ENCODE data around the gene CAV3. TPM values are rescaled to one million over a fixed set of nuclear protein-coding genes. Genes with fewer than 3 reads are reported as not detected.

Gene CAV3
- total and polyA plus RNA-seq, 2 donors (not counting 3 experiments of a cell fraction or from before 2014, with no cell fraction given): not detected

DNA sequence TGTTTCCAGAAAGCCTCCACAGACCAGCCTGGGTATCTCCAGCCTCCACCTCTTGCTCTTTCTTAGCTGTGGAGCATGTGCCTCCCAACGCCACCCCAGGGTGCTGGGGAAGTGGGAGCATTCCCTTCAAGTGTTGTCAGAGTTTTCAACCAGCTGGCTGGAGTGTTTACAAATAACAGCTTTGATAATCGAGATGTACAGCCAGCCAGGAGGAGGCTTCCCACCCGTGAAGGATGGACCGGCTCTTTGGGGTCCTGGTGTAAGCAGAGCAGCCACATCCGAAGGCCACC is 44.3 kb downstream of the CAV3 start:
- H2AFZ ChIP-seq (ENCODE audit: low read depth, low read length): no peak overlapping the region
- CTCF ChIA-PET: interaction anchor here (2.9 kb wide), 1 partner anchor 8 kb away, joined by 22 read pairs; the partner anchor contains the start of gene OXTR

DNA sequence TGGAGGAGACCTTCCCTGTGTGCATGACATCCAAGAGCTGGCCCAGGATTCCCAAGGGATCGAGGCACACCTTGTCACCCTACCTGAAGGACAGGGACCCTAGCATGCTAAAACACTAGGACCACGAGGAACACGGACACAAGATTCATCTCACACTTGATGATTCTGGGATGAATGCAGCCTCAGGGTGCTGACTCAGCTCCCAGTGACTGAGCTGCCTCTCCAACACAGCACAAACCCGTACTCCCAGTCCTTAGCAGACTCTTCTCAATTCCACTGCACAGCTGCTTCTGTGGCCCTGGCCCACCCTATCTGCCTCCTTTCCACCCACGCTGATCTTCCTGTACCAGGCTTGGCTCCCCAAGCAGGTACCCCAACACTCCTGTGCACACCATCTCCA is 44.9 kb downstream of the CAV3 start:
- Histone ChIP-seq H3K9me3 (replicated peaks; ENCODE audit: control insufficient read depth, insufficient read depth, low read length) (no peaks in the 10 kb centered on the region), H3K27me3 (ENCODE audit: control insufficient read depth in 2 of 2, insufficient read depth in 2 of 2, low read length in 2 of 2) (peaks cover 0 to 3% of the 10 kb centered on the region in 2 experiments), H3K27ac (ENCODE audit: insufficient read depth, low read depth, low read length) (no peak overlapping the region), H3K79me2 (ENCODE audit: control insufficient read depth, insufficient read depth, low read length) (no peaks in the 10 kb centered on the region), H2AFZ (ENCODE audit: low read depth, low read length) (no peak overlapping the region), H3K4me1 (ENCODE audit: control insufficient read depth, extremely low read depth, insufficient read depth, low read length) (no peaks in the 10 kb centered on the region), H3K4me2 (ENCODE audit: insufficient read depth, low read length) (no peak overlapping the region), H3K9me1 (replicated peaks; ENCODE audit: control insufficient read depth, extremely low read depth, insufficient read depth, low read length) (no peaks in the 10 kb centered on the region), H3K9ac (replicated peaks; ENCODE audit: extremely low read depth, insufficient read depth, low read length) (no peak overlapping the region), H3K36me3 (ENCODE audit: control insufficient read depth in 2 of 2, extremely low read depth in 1 of 2, insufficient read depth in 2 of 2, low read length in 2 of 2) (no peaks in the 10 kb centered on the region), H3K4me3 (replicated peaks in 1 of 3; ENCODE audit: insufficient read depth in 1 of 3, low read depth in 1 of 3, low read length in 3 of 3) (no peak overlapping the region), H4K20me1 (replicated peaks; ENCODE audit: control insufficient read depth, extremely low read depth, insufficient read depth, low read length) (no peaks in the 10 kb centered on the region)
- CTCF ChIA-PET: interaction anchor here (2.9 kb wide), 1 partner anchor 9 kb away, joined by 22 read pairs; the partner anchor contains the start of gene OXTR
- dilution Hi-C loops (cut with MboI; ENCODE audit: extremely low pct_ligation_motif_present, low sequenced_read_pairs) (no loop called here), intact Hi-C loops (cut with micrococcal nuclease) (no loop called here)
- TF ChIP-seq FOS (IDR thresholded peaks at IDR 0.05; ENCODE audit: borderline replicate concordance, insufficient read depth, low read length): no peak
- TF ChIP-seq, protein P1, sequence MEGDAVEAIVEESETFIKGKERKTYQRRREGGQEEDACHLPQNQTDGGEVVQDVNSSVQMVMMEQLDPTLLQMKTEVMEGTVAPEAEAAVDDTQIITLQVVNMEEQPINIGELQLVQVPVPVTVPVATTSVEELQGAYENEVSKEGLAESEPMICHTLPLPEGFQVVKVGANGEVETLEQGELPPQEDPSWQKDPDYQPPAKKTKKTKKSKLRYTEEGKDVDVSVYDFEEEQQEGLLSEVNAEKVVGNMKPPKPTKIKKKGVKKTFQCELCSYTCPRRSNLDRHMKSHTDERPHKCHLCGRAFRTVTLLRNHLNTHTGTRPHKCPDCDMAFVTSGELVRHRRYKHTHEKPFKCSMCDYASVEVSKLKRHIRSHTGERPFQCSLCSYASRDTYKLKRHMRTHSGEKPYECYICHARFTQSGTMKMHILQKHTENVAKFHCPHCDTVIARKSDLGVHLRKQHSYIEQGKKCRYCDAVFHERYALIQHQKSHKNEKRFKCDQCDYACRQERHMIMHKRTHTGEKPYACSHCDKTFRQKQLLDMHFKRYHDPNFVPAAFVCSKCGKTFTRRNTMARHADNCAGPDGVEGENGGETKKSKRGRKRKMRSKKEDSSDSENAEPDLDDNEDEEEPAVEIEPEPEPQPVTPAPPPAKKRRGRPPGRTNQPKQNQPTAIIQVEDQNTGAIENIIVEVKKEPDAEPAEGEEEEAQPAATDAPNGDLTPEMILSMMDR (IDR thresholded peaks at IDR 0.05; ENCODE audit: extremely low read depth in 1 of 2, insufficient read depth in 1 of 2, low read depth in 1 of 2, low read length in 2 of 2): no peak
- TF ChIP-seq, protein P2, sequence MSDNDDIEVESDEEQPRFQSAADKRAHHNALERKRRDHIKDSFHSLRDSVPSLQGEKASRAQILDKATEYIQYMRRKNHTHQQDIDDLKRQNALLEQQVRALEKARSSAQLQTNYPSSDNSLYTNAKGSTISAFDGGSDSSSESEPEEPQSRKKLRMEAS (IDR thresholded peaks at IDR 0.05; ENCODE audit: insufficient read depth, insufficient read length): no peak
- TF ChIP-seq POLR2A (IDR thresholded peaks at IDR 0.05; ENCODE audit: low read depth, low read length): no peak
- no peak for TF ChIP-seq POLR2AphosphoS5 (IDR thresholded peaks at IDR 0.05; ENCODE audit: insufficient read depth, low read depth, low read length)
- no peak for TF ChIP-seq GATA2 (IDR thresholded peaks at IDR 0.05; ENCODE audit: insufficient read depth, insufficient read length, low read depth, low read length)
- no peak for TF ChIP-seq JUN (IDR thresholded peaks at IDR 0.05; ENCODE audit: borderline replicate concordance, insufficient read depth, insufficient read length, low read depth)
- TF ChIP-seq MYC (IDR thresholded peaks at IDR 0.05; ENCODE audit: low read depth, low read length): no peak
- no peak for TF ChIP-seq EZH2 (IDR thresholded peaks at IDR 0.05; ENCODE audit: borderline replicate concordance, low read depth, low read length, severe bottlenecking)
- no peak for FAIRE-seq
- DNase-seq (ENCODE audit: low read depth, low spot score): no peak
- no TSS peak for BruUV-seq (replicated peaks)
- POLR2A ChIA-PET: no interaction called here

More for the DNA sequence above, 44.3 kb downstream of the CAV3 start:
- Histone ChIP-seq H3K27ac (ENCODE audit: insufficient read depth, low read depth, low read length) (no peak overlapping the region), H3K36me3 (ENCODE audit: control insufficient read depth in 2 of 2, extremely low read depth in 1 of 2, insufficient read depth in 2 of 2, low read length in 2 of 2) (no peaks in the 10 kb centered on the region), H3K9me1 (replicated peaks; ENCODE audit: control insufficient read depth, extremely low read depth, insufficient read depth, low read length) (no peaks in the 10 kb centered on the region), H3K9me3 (replicated peaks; ENCODE audit: control insufficient read depth, insufficient read depth, low read length) (no peaks in the 10 kb centered on the region), H3K9ac (replicated peaks; ENCODE audit: extremely low read depth, insufficient read depth, low read length) (no peak overlapping the region), H4K20me1 (replicated peaks; ENCODE audit: control insufficient read depth, extremely low read depth, insufficient read depth, low read length) (no peaks in the 10 kb centered on the region), H3K4me3 (replicated peaks in 1 of 3; ENCODE audit: insufficient read depth in 1 of 3, low read depth in 1 of 3, low read length in 3 of 3) (no peak overlapping the region), H3K4me2 (ENCODE audit: insufficient read depth, low read length) (no peak overlapping the region), H3K4me1 (ENCODE audit: control insufficient read depth, extremely low read depth, insufficient read depth, low read length) (no peaks in the 10 kb centered on the region), H3K27me3 (ENCODE audit: control insufficient read depth in 2 of 2, insufficient read depth in 2 of 2, low read length in 2 of 2) (peaks cover 0 to 3% of the 10 kb centered on the region in 2 experiments), H3K79me2 (ENCODE audit: control insufficient read depth, insufficient read depth, low read length) (no peaks in the 10 kb centered on the region)
- dilution Hi-C loops (cut with MboI; ENCODE audit: extremely low pct_ligation_motif_present, low sequenced_read_pairs): no loop called here
- intact Hi-C loops (cut with micrococcal nuclease): no loop called here
- no TSS peak for BruUV-seq (replicated peaks)
- POLR2A ChIA-PET: no interaction called here
- no peak for TF ChIP-seq MYC (IDR thresholded peaks at IDR 0.05; ENCODE audit: low read depth, low read length)
- TF ChIP-seq FOS (IDR thresholded peaks at IDR 0.05; ENCODE audit: borderline replicate concordance, insufficient read depth, low read length): no peak
- TF ChIP-seq POLR2A (IDR thresholded peaks at IDR 0.05; ENCODE audit: low read depth, low read length): no peak
- FAIRE-seq: no peak
- DNase-seq (ENCODE audit: low read depth, low spot score): no peak
